ENCODE data around the gene CYSRT1.

GRCh38 chr9:137236936-137237421, 12.0 kb downstream of the CYSRT1 start:
- TF ChIP-seq EZH2phosphoT487 (IDR thresholded peaks at IDR 0.05; ENCODE audit: borderline replicate concordance, low read depth) (no peak), CTCF (IDR thresholded peaks at IDR 0.05) (no peak), MAX (IDR thresholded peaks at IDR 0.05; ENCODE audit: low read depth) (no peak), EP300 (IDR thresholded peaks at IDR 0.05; ENCODE audit: borderline replicate concordance in 1 of 2, low read depth in 1 of 2, low read length in 1 of 2) (no peak), PBX3 (IDR thresholded peaks at IDR 0.05) (no peak)
